CD4-positive, alpha-beta T cell treated with Interleukin-15 for 1 hour (primary cell): ENCODE results near the gene BRSK1.

Experiments used
- DNase-seq: peaks from one replicate; pipeline ENCODE4 v3.0.0-alpha.2; 2020

Gene BRSK1

GRCh38 chr19:55283548-55284377 lies at the start of gene BRSK1:
BRSK1 (plus strand) TSS chr19:55283997; CDS start chr19:55284443, 446 bp downstream.
- DNase-seq: peak; percentile 70

- DNase-seq: no peak
These were observed 45.8 kb upstream of the BRSK1 start for GRCh38 chr19:55238030-55238429.

GRCh38 chr19:55239004-55239403 lies 44.8 kb upstream of the BRSK1 start:
- no peak for DNase-seq

GRCh38 chr19:55240713-55241020 lies 43.1 kb upstream of the BRSK1 start:
- no peak for DNase-seq

- DNase-seq: no peak
These were observed 42.5 kb upstream of the BRSK1 start for GRCh38 chr19:55241143-55241934.

- no peak for DNase-seq
These were observed 41.8 kb upstream of the BRSK1 start for GRCh38 chr19:55241935-55242464.

- no peak for DNase-seq
These were observed 41.3 kb upstream of the BRSK1 start for GRCh38 chr19:55242517-55242916.

GRCh38 chr19:55244004-55244680 lies 39.7 kb upstream of the BRSK1 start:
- no peak for DNase-seq

- DNase-seq: no peak
These were observed 38.4 kb upstream of the BRSK1 start for GRCh38 chr19:55245236-55245904.

GRCh38 chr19:55246462-55247451 lies 37.0 kb upstream of the BRSK1 start:
- DNase-seq: no peak

- DNase-seq: no peak
These were observed 36.1 kb upstream of the BRSK1 start for GRCh38 chr19:55247621-55248099.

GRCh38 chr19:55248166-55248675 lies 35.6 kb upstream of the BRSK1 start:
- no peak for DNase-seq

- DNase-seq: no peak
These were observed 35.1 kb upstream of the BRSK1 start for GRCh38 chr19:55248704-55249103.

GRCh38 chr19:55249841-55250240 lies 34.0 kb upstream of the BRSK1 start:
- DNase-seq: no peak

- no peak for DNase-seq
These were observed 33.3 kb upstream of the BRSK1 start for GRCh38 chr19:55250262-55251036.

- DNase-seq: peak; percentile 40
These were observed 32.3 kb upstream of the BRSK1 start for GRCh38 chr19:55251341-55252081.

- no peak for DNase-seq
These were observed 30.8 kb upstream of the BRSK1 start for GRCh38 chr19:55252760-55253663.

- peak; percentile 76 for DNase-seq
These were observed 29.8 kb upstream of the BRSK1 start for GRCh38 chr19:55253842-55254624.
